ENCODE measurements around the gene DNAJB4. TPM values are rescaled to one million over a fixed set of nuclear protein-coding genes. Genes with fewer than 3 reads are reported as not detected.

Gene DNAJB4
- total and polyA plus RNA-seq, 2 of the 8 experiments (the other 6 are each of a cell fraction or from before 2014, with no cell fraction given): 6.6 to 21.8 TPM

DNA sequence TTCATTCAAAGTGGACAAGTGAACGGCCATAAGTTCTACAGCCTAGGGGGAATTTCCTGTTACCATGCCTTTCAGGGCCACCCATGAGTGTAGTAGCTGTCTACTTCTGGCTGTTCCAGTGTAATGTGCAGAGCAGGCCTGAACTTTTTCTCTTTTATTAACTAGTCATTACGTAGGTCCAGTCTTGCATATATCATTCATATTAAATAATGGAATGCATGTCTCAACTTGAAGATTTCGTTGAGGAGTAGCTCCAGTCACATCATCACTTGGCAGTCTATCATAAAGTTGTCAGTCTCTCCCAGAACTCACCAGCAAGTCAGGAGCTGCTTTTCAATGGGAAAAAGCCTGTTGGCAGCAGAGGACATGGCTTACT, 29.0 kb downstream of the DNAJB4 start:
- Histone ChIP-seq H2BK12ac (ENCODE audit: low read depth, low read length) (no peak overlapping the region), H3K56ac (replicated peaks; ENCODE audit: insufficient read length, low read depth, low read length) (no peak overlapping the region), H3K23ac (ENCODE audit: insufficient read length) (no peak overlapping the region), H3K18ac (ENCODE audit: extremely low read depth, low read length) (no peak overlapping the region), H2AK5ac (ENCODE audit: low read depth, low read length) (no peak overlapping the region), H2BK5ac (ENCODE audit: low read depth, low read length) (no peak overlapping the region), H3K9ac (replicated peaks in 1 of 4; ENCODE audit: extremely low read depth in 1 of 4, low read depth in 3 of 4, low read length in 3 of 4) (no peak overlapping the region), H3K4me3 (ENCODE audit: extremely low read depth in 1 of 4, insufficient read depth in 2 of 4, low read depth in 3 of 4, low read length in 4 of 4) (no peak overlapping the region), H3K4me1 (replicated peaks in 1 of 4; ENCODE audit: control insufficient read depth in 3 of 4, insufficient read depth in 4 of 4, low read length in 3 of 4) (no peaks in the 10 kb centered on the region), H4K8ac (ENCODE audit: extremely low read depth, insufficient read depth, low read length) (no peak overlapping the region), H3K36me3 (ENCODE audit: control insufficient read depth in 2 of 4, insufficient read depth in 4 of 4, low read length in 3 of 4) (no peaks in the 10 kb centered on the region), H4K91ac (replicated peaks; ENCODE audit: insufficient read length, low read length) (no peak overlapping the region), H3K79me1 (ENCODE audit: low read depth, low read length) (no peaks in the 10 kb centered on the region), H3K14ac (ENCODE audit: insufficient read length) (no peak overlapping the region), H3K27ac (ENCODE audit: low read depth, low read length) (no peak overlapping the region), H3K79me2 (ENCODE audit: control insufficient read depth in 1 of 2, insufficient read depth in 2 of 2, low read length in 2 of 2) (no peaks in the 10 kb centered on the region), H3K4ac (replicated peaks; ENCODE audit: insufficient read length, low read depth, low read length) (no peak overlapping the region), H2BK20ac (ENCODE audit: low read length) (no peak overlapping the region), H4K5ac (ENCODE audit: insufficient read length, low read depth, low read length) (no peak overlapping the region), H2BK120ac (replicated peaks; ENCODE audit: low read depth, low read length) (no peak overlapping the region), H3K9me3 (ENCODE audit: insufficient read depth in 2 of 2, low read depth in 1 of 2, low read length in 1 of 2) (no peaks in the 10 kb centered on the region), H2BK15ac (ENCODE audit: low read length) (no peak overlapping the region), H3K4me2 (ENCODE audit: insufficient read depth in 1 of 2, low read depth in 2 of 2, low read length in 2 of 2) (no peak overlapping the region), H2AFZ (ENCODE audit: low read length) (no peak overlapping the region), H3K23me2 (ENCODE audit: low read depth, low read length) (no peaks in the 10 kb centered on the region), H4K20me1 (replicated peaks in 1 of 2; ENCODE audit: control insufficient read depth in 1 of 2, insufficient read depth in 2 of 2, low read length in 2 of 2) (no peaks in the 10 kb centered on the region), H3K27me3 (replicated peaks in 1 of 4; ENCODE audit: control insufficient read depth in 3 of 4, extremely low read depth in 1 of 4, insufficient read depth in 3 of 4, low read length in 3 of 4) (no peaks in the 10 kb centered on the region)
- no peak for FAIRE-seq
- WGBS, 2 experiments (ENCODE audit: extremely low coverage in 1 of 2, insufficient coverage in 1 of 2, insufficient read length in 1 of 2, insufficient replicate concordance in 2 of 2, low coverage in 1 of 2, low lambda C conversion rate in 2 of 2, missing lambda C conversion rate in 1 of 2): 85% methylated on average over 3 of the region's 3 CpGs; no CpG with 5 or more reads in 1 of the 2 experiments
- CTCF ChIA-PET (ENCODE audit: partially characterized antibody): interaction anchor here (1.1 to 2.2 kb wide), 4 partner anchors 9 to 80 kb away, joined by 3 to 12 read pairs (median 4); no protein-coding TSS in a partner anchor
- no peak for DNase-seq (ENCODE audit: low read depth in 1 of 2, low spot score in 2 of 2)
- POLR2A ChIA-PET (ENCODE audit: partially characterized antibody): interaction anchor here (1.3 to 3.2 kb wide), 4 partner anchors 11 to 55 kb away, joined by 3 to 14 read pairs (median 8); partner anchors contain the start of genes DNAJB4 and FUBP1
- no peak for TF ChIP-seq BACH1 (IDR thresholded peaks at IDR 0.05; ENCODE audit: low read length)
- no peak for TF ChIP-seq JUN (IDR thresholded peaks at IDR 0.05; ENCODE audit: low read depth, low read length)
- no peak for TF ChIP-seq KDM5A (IDR thresholded peaks at IDR 0.05; ENCODE audit: low read length)
- TF ChIP-seq, protein P1, sequence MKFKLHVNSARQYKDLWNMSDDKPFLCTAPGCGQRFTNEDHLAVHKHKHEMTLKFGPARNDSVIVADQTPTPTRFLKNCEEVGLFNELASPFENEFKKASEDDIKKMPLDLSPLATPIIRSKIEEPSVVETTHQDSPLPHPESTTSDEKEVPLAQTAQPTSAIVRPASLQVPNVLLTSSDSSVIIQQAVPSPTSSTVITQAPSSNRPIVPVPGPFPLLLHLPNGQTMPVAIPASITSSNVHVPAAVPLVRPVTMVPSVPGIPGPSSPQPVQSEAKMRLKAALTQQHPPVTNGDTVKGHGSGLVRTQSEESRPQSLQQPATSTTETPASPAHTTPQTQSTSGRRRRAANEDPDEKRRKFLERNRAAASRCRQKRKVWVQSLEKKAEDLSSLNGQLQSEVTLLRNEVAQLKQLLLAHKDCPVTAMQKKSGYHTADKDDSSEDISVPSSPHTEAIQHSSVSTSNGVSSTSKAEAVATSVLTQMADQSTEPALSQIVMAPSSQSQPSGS (IDR thresholded peaks at IDR 0.05; ENCODE audit: low read length): no peak
- TF ChIP-seq YY1 (IDR thresholded peaks at IDR 0.05; ENCODE audit: low read depth, low read length): no peak
- TF ChIP-seq TAF7 (optimal IDR thresholded peaks at IDR 0.05; ENCODE audit: borderline replicate concordance, low read depth, low read length): no peak
- TF ChIP-seq TEAD4 (IDR thresholded peaks at IDR 0.05; ENCODE audit: low read depth, low read length): no peak
- no peak for TF ChIP-seq KDM4A (IDR thresholded peaks at IDR 0.05; ENCODE audit: low read depth, low read length, severe bottlenecking)
- TF ChIP-seq EGR1 (IDR thresholded peaks at IDR 0.05; ENCODE audit: borderline replicate concordance, low read depth, low read length): no peak
- no peak for TF ChIP-seq RXRA (IDR thresholded peaks at IDR 0.05; ENCODE audit: insufficient read depth, low read depth, low read length)
- no peak for TF ChIP-seq CTBP2 (IDR thresholded peaks at IDR 0.05; ENCODE audit: borderline replicate concordance, insufficient read depth, insufficient read length, low read length)
- no peak for TF ChIP-seq GABPA (IDR thresholded peaks at IDR 0.05; ENCODE audit: borderline replicate concordance, insufficient read depth, low read length)
- no peak for TF ChIP-seq MAFK (IDR thresholded peaks at IDR 0.05; ENCODE audit: low read depth, low read length)
